Limb (tissue), 2 donors: Measurements from ENCODE around the gene LTB.
"Not testable (repeated sequence)": the region's sequence is repeated elsewhere in the genome, so short reads cannot be mapped to it uniquely, and the experiment has no call there.

Source experiments
- DNase-seq, 2 donors: peaks; one replicate each; pipeline ENCODE4 v3.0.0-alpha.2; 2016; ENCODE audit errors: extremely low spot score in 2 of 2

LTB gene

GRCh38 chr6:31551371-31551770 is 30.9 kb downstream of the LTB start:
- not testable (repeated sequence) for DNase-seq

DNA sequence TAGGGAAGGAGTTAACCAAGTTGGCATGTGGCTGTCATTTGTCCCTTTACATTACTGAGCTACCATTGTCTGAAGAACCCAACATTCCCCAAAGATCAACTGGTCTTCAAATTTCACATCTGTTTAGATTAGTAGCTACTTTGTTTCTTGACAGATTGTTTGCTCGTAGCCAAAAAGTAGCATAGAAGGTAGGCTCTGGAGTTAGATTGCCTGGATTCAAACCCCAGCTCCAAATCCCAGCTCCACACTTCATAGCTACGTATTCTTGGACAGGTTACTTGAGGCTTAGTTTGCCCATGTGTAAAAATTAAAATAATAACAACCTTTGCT is 33.7 kb downstream of the LTB start:
- no peak for DNase-seq

DNA sequence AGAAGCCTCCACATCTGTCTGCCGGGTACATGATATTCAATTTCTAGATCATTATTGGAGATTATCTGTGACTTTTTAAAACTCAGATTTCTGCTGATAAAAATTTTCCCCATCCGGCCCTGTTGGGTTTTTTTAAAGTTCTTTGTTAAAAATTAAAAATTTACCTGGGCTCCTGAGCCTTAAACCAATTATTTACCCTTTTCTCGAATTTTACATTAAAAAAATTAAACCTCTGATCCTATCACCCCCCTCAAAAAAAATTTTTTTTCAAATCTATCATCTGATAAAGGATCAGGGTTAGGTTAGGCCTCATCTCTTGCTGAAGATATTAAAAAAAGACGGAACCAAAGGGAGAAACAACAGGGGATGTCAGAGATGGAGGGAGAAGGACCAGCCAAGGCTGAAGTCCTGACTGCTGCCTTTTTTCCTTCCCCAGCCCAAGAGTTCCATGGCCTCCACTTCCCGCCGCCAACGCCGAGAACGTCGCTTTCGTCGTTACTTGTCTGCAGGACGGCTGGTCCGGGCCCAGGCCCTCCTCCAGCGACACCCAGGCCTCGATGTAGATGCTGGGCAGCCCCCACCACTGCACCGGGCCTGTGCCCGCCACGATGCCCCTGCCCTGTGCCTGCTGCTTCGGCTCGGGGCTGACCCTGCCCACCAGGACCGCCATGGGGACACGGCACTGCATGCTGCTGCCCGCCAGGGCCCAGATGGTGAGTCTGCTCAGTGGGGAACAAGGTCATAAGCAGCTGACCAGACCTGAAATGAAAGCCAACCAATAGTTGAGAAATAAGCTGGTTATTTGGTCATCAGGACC is 34.3 kb downstream of the LTB start:
- peak in 1 of 2 donors; percentile 39 for DNase-seq

DNA sequence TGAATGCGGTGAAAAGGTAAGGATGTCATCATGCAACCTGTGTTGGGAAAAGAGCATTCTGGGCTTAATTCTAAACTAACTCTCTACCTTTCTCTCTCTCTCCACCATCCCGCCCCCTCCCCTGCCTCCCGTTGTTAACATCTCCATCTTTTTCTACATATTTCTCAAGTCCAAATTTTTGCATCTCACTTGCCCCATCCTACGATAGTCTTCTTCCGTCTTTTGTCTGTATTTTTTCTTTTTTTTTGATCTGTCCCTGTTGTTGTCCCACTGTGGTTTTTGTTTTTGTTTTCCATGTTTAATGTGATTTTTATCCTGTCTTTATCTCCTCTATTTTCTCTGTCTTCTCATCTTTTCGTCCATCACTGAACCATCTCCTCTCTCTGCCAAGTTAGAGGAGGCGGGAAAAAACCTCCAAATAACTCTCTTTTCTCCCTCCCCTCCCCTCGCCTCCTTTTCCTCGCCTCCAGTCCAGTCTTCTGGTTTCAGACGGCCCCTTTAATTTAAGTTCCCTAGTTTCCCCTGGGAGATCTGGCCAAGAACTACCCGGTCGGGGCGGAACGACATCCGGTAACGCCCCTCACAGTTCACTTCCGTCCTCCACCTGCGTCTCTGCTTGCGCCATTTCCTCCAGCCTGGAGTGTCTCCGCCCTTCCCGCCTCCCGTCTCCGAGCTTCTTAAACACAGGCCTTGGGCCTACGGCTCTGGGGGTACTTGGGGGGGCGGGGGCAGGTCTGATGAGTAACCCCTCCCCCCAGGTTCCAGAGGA is 35.1 kb downstream of the LTB start, which contains the start of gene NFKBIL1:
TSS of gene NFKBIL1 (plus strand) at position 651 of the 769 bp plus-strand sequence. CDS start at position 738, 87 bp downstream.
- peak; percentile 94 to 99 for DNase-seq

GRCh38 chr6:31546339-31546957 is 35.8 kb downstream of the LTB start, which contains the start of gene ATP6V1G2:
ATP6V1G2 (minus strand) TSS chr6:31546608; CDS start chr6:31546559, 49 bp downstream.
- peak; percentile 89 to 95 for DNase-seq

GRCh38 chr6:31545291-31545690 is 36.9 kb downstream of the LTB start:
- no peak for DNase-seq

DNA sequence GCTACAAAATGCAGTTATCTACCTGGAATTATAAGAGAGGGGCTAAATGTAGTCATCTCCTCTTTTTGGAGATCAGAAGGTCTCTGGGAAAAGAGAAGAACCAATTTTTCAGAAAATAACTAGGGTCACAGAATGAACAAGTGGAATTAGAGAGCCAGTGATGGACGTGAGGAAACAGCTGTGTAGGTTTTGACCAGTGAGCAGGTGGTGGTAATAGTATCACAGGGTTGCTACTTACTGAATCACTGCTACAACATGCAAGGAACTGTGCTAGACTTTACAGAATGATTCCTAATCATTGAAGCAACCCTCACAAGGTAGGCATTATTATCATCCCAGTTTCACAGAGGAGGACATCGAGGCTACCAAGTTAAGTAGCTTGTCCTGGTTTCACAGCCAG is 37.5 kb downstream of the LTB start:
- no peak for DNase-seq

GRCh38 chr6:31543639-31544038 is 38.6 kb downstream of the LTB start:
- DNase-seq = no peak

GRCh38 chr6:31541658-31542521 is 40.3 kb downstream of the LTB start, which contains the start of gene DDX39B:
DDX39B (minus strand) TSS chr6:31542003; CDS start chr6:31540532, 1,471 bp downstream.
- peak; percentile 94 to 97 for DNase-seq

DNA sequence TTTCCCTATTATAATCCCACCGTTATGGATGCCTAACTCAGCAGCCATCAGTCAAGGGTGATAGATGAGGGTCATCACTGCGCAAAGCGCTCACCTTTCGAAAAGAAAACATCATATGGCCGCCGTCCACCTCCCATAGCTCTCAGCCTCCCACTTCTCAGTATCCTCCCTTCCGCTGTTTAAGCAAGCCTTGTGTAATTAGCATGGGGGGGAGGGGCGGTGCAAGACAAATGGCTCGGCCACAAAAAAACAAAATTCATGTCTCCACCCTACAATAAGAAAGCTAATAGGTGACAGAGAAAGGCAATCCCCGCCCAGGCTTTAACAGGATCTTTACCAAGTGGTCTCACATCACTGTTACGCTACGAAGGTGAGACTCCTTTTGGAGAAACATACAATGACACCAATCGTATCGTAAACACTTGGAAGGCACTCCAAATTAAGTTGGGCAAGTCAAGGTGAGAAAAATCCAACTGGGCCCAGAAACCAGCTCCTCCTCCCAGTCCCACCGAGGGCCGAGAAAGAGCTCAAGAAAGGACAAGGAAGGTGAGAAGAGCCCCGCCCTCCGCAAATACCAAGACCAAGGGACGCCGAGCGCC is 41.1 kb downstream of the LTB start:
- peak in 1 of 2 donors; percentile 57 for DNase-seq

DNA sequence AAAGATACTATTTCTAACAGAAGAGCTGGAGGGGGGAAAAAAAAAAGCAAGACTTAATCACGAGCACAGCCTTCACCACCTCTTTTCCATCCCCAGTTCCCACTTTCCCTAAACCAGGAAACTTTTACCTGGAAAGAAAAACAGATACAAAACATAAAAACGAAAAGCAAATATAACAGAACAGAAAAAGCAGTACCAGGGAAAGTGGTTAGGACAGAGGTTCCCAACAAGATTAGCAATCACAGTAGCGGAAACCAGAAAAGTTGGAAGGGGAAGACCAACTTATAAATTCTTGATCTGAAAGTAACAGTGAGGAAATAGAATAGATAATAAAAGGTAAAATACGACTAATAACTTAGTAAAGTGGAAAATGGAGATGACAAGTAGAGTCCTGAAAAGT is 41.6 kb downstream of the LTB start:
- no peak for DNase-seq

- no peak for DNase-seq
These were observed 43.3 kb downstream of the LTB start for GRCh38 chr6:31538805-31539400.

- no peak for DNase-seq
These were observed 46.5 kb downstream of the LTB start for GRCh38 chr6:31535538-31536324.

DNA sequence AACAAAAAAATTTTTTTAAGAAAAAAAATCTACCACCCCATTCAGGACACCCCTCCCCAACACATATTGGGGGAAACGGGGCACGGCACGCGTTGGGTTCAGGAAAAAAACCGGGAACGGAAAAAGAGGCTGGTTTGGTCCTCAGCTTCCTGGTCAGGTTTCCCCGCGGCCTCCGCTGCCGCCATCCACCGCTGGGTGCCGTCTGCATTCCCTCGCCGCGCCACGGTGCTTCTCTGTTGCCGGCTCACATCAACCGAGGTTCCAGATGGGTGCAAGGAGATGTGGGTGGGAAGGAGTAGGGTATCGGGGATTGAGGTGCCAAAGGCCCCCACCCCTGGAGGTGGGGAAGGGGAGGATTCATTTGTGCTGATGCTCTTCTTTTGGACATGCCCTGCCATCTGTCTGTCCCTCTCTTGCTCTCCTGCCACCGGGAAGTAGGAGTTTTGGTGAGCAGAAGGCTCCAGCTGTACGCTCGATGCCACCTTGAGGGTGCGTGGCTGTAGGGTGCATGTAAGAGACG is 47.6 kb downstream of the LTB start:
- DNase-seq = no peak

DNA sequence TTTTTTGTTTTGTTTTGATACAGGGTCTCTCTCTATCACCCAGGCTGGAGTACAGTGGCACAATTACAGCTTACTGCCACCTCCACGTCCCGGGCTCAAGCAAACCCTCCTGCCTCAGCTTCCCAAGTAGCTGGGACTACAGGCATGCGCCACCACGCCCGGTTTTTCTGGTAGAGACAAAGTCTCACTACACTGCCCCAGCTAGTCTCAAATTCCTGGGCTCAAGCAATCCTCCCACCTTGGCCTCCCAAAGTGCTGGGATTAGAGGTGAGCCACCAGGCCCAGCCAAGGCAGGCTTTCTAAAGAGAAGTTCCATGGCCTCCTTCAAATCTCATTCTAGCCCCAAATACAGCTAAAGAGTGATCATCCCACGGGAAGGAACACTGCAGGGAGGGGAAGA is 48.2 kb downstream of the LTB start:
- no peak for DNase-seq

GRCh38 chr6:31533455-31533841 is 48.8 kb downstream of the LTB start:
- no peak for DNase-seq

GRCh38 chr6:31532644-31533454 is 49.4 kb downstream of the LTB start:
- DNase-seq = no peak
